MM.1S (cell line): Measurements from ENCODE around the gene TTC6.

ENCODE experiments used
- EZH2 ChIP-seq: fragments of 300-600 bp; sonication (generic); optimal IDR thresholded peaks from 2 replicates; pipeline ENCODE3; 2017; ENCODE audit warnings: low read depth, mild to moderate bottlenecking, antibody characterized with exemption, low read length, mixed read lengths
- TF ChIP-seq, protein P1 (sequence below): fragments of 300-600 bp; sonication (generic); IDR thresholded peaks from 2 replicates; pipeline ENCODE4 v1.5.1; 2016; ENCODE audit warnings: antibody characterized with exemption, low read length, mixed read lengths

DNA sequence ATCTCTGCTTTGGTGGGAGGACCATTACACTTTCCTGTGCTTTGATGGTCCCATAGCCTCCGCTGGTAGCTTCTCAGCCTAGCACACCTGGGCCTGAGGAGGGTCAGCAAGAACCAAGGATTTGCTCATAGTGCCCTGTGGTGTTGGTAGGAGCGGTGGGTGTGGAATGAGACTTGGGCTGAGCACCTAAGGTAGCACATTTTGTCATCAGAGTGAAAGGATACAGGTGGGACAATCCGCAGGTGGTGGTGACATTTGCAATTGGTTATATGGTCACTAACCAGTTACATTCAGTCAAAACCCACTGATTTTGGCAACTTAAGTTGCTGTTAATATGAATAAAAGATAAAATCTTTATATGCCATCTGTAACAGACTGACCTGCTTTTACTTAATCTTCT is 46.7 kb downstream of the TTC6 start:
- TF ChIP-seq, protein P1, sequence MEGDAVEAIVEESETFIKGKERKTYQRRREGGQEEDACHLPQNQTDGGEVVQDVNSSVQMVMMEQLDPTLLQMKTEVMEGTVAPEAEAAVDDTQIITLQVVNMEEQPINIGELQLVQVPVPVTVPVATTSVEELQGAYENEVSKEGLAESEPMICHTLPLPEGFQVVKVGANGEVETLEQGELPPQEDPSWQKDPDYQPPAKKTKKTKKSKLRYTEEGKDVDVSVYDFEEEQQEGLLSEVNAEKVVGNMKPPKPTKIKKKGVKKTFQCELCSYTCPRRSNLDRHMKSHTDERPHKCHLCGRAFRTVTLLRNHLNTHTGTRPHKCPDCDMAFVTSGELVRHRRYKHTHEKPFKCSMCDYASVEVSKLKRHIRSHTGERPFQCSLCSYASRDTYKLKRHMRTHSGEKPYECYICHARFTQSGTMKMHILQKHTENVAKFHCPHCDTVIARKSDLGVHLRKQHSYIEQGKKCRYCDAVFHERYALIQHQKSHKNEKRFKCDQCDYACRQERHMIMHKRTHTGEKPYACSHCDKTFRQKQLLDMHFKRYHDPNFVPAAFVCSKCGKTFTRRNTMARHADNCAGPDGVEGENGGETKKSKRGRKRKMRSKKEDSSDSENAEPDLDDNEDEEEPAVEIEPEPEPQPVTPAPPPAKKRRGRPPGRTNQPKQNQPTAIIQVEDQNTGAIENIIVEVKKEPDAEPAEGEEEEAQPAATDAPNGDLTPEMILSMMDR: no peak
- TF ChIP-seq EZH2: no peak
